Sigmoid colon (tissue), 7 donors: Measurements from ENCODE around the gene SARNP. TPM values are rescaled to one million over a fixed set of nuclear protein-coding genes. Genes with fewer than 3 reads are reported as not detected.
A peak's percentile ranks its signal among the peaks of the same experiment; 100 is the strongest.

Experiments
- DNase-seq: peaks from one replicate; pipeline ENCODE4 v3.0.0-alpha.2; 2019
- H3K27ac ChIP-seq, 4 donors: fragments of 200-600 bp; sonication (generic); one replicate each; pipeline ENCODE4 v1.5.1; 2016 to 2019; ENCODE audit warnings: mild to moderate bottlenecking in 1 of 4
- H3K27me3 ChIP-seq, 3 donors: fragments of 200-600 bp; sonication (generic); one replicate each; pipeline ENCODE4 v1.5.1; 2019; ENCODE audit warnings: mild to moderate bottlenecking in 1 of 3
- H3K36me3 ChIP-seq, 4 donors: fragments of 200-600 bp; sonication (generic); one replicate each; pipeline ENCODE4 v1.5.1; 2016 to 2019
- H3K4me1 ChIP-seq, 4 donors: fragments of 200-600 bp; sonication (generic); one replicate each; pipeline ENCODE4 v1.5.1; 2017 to 2019
- H3K4me3 ChIP-seq, 4 donors: fragments of 200-600 bp; sonication (generic); one replicate each; pipeline ENCODE4 v1.5.1; 2017 to 2019; ENCODE audit warnings: mild to moderate bottlenecking in 2 of 4, moderate library complexity in 1 of 4
- H3K9me3 ChIP-seq, 4 donors: fragments of 200-600 bp in 3 of 4; sonication (generic) in 3 of 4; one replicate each; pipeline versions ENCODE4 v1.5.1 to v1.6.1; 2013 to 2019
- CTCF ChIP-seq, 4 experiments: fragments of 450-650 bp in 3 of 4; fragments of 200-600 bp in 1 of 4; IDR thresholded peaks; one replicate each; pipeline ENCODE4 v1.5.1; 2016 to 2019; ENCODE audit warnings: antibody characterized with exemption in 4 of 4, mild to moderate bottlenecking in 3 of 4, moderate library complexity in 2 of 4
- EP300 ChIP-seq, 4 donors: sonication (generic); formaldehyde crosslinking; IDR thresholded peaks; one replicate each; pipeline ENCODE4 v1.6.1; 2017; ENCODE audit warnings: antibody characterized with exemption in 4 of 4
- POLR2A ChIP-seq, 2 donors: fragments of 450-650 bp; IDR thresholded peaks; one replicate each; pipeline ENCODE4 v1.6.1; 2016; ENCODE audit warnings: antibody characterized with exemption in 2 of 2, mild to moderate bottlenecking in 2 of 2, moderate library complexity in 2 of 2
- POLR2AphosphoS5 ChIP-seq, 4 donors: sonication (generic); formaldehyde crosslinking; IDR thresholded peaks; one replicate each; pipeline ENCODE4 v1.6.1; 2017; ENCODE audit warnings: antibody characterized with exemption in 4 of 4
- WGBS, 2 donors: extraction: QIAGEN DNeasy Blood & Tissue Kit; methylation state at CpG; one replicate each; pipeline ENCODE4 v1.1.7; 2013; 5-methylcytosine and 5-hydroxymethylcytosine counted together
- intact Hi-C: fragments of 100-400 bp; cut with DNase I; formaldehyde crosslinking; loops from one replicate; pipeline ENCODE4 v1.15.1; 2023
- polyA plus RNA-seq, 3 donors: library from polyadenylated mRNA; stranded (reverse); fragments of 200-250 nt; gene quantifications; one replicate each; pipeline ENCODE4 v1.2.3, GENCODE V29; 2013
- total RNA-seq, 4 donors: library from RNA; depleted of rRNA; stranded (reverse); fragments of >200 nt; gene quantifications; one replicate each; pipeline ENCODE4 v1.1.0, GENCODE V29; 2016
- donor health status: healthy with polysubstance abuse.
- donor health status: Bipolar disorder and iron deficiency.
- donor health status: healthy.

Gene SARNP
- total and polyA plus RNA-seq, 7 donors: 49.0 to 106 (median 81.9) TPM

GRCh38 chr12:55744340-55745030, 73.0 kb downstream of the SARNP start:
- H3K27ac ChIP-seq: peak overlapping the region in 3 of 4 donors; percentile 76 to 85 (median 79)
- DNase-seq: peak; percentile 40
- no peaks in the 10 kb centered on the region for H3K9me3 ChIP-seq
- peaks cover 0 to 38% (median 30%) of the 10 kb centered on the region in 4 donors for H3K4me1 ChIP-seq
- H3K36me3 ChIP-seq: no peaks in the 10 kb centered on the region
- 10 to 13% methylated on average over 11 of the region's 11 CpGs for WGBS, 2 donors
- intact Hi-C loops: loop anchor here (5.0 kb wide), 2 partner anchors 183 to 298 kb away; partner anchors contain the start of genes PYM1 and RPS26
- TF ChIP-seq CTCF (IDR thresholded peaks at IDR 0.05) (no peak), POLR2AphosphoS5 (IDR thresholded peaks at IDR 0.05) (no peak), POLR2A (IDR thresholded peaks at IDR 0.05) (no peak), EP300 (IDR thresholded peaks at IDR 0.05) (no peak)
- peak overlapping the region; percentile 45 to 67 (median 60) for H3K4me3 ChIP-seq
- no peaks in the 10 kb centered on the region for H3K27me3 ChIP-seq

- Histone ChIP-seq H3K27me3 (no peaks in the 10 kb centered on the region), H3K9me3 (no peaks in the 10 kb centered on the region), H3K36me3 (no peaks in the 10 kb centered on the region), H3K27ac (peak overlapping the region; percentile 76 to 85 (median 78)), H3K4me1 (peaks cover 0 to 38% (median 31%) of the 10 kb centered on the region in 4 donors), H3K4me3 (peak overlapping the region; percentile 45 to 67 (median 60))
- peak; percentile 84 for DNase-seq
- TF ChIP-seq CTCF (IDR thresholded peaks at IDR 0.05) (no peak), POLR2AphosphoS5 (IDR thresholded peaks at IDR 0.05) (peak in 2 of 4 donors; percentile 17 to 22)
- WGBS, 2 donors: 0 to 1% methylated on average over 73 of the region's 73 CpGs
- intact Hi-C loops: loop anchor here (5.0 kb wide), 2 partner anchors 184 to 299 kb away; partner anchors contain the start of genes PYM1 and RPS26
Measured at GRCh38 chr12:55743406-55744339, 73.9 kb downstream of the SARNP start.

GRCh38 chr12:55742719-55743405, 74.7 kb downstream of the SARNP start, which contains the start of gene GDF11:
TSS of gene GDF11 (plus strand) at chr12:55743122. CDS start at chr12:55743317, 195 bp downstream.
- H3K36me3 ChIP-seq: no peaks in the 10 kb centered on the region
- H3K9me3 ChIP-seq: no peaks in the 10 kb centered on the region
- H3K27me3 ChIP-seq: no peaks in the 10 kb centered on the region
- peaks cover 0 to 47% (median 39%) of the 10 kb centered on the region in 4 donors for H3K4me1 ChIP-seq
- H3K4me3 ChIP-seq: peak within 1 kb of the TSS; percentile 45 to 67 (median 60)
- intact Hi-C loops: loop anchor here (5.0 kb wide), 2 partner anchors 184 to 299 kb away; partner anchors contain the start of genes PYM1 and RPS26
- TF ChIP-seq POLR2AphosphoS5 (IDR thresholded peaks at IDR 0.05) (peak; percentile 55 to 98 (median 80)), CTCF (IDR thresholded peaks at IDR 0.05) (no peak), POLR2A (IDR thresholded peaks at IDR 0.05) (peak in 1 of 2 donors; percentile 31)
- H3K27ac ChIP-seq: peak within 1 kb of the TSS; percentile 76 to 85 (median 78)
- WGBS, 2 donors: 1% methylated on average over 42 to 51 of the region's 53 CpGs
- DNase-seq: peak; percentile 94

DNA sequence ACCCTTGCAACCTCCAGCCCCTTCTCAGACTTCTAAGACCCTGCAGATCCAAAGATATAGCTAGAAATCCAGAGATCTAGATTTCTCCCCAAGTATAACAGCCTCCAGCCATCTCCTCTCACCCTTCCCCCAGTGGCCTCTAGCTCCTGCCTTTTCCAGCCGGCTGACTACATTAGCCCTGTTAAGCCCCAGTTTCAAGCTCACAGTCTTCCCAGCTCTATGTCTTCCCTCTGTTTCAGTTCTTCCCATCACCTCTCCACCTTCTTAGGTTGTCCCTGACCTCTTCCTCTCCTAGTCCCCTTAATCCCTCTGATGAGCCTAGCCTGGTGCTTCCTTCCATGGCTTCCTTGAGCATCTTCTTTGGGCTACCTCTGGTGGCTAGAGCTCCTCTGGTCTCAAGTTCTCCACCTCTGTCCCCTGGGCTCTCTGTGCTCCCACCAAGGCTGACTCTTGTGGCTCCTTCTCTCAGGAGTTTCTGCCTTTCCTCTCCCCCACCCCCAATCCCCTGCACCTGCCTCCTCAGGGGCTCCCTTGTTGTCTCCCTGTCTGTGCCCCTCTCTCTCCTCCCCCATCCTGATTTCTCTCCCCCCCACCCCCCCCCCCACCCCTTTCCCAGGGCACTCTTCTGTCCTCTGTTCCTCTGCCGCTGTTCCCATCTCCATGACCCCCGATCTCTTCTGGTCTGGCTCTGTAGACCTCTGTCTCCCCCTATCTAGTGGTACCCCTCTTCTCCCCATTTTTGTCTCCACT, 75.4 kb downstream of the SARNP start:
- Histone ChIP-seq H3K4me3 (peak overlapping the region in 3 of 4 donors; percentile 58 to 67 (median 63)), H3K9me3 (no peaks in the 10 kb centered on the region), H3K27ac (peak overlapping the region; percentile 76 to 85 (median 78)), H3K4me1 (peaks cover 0 to 54% (median 45%) of the 10 kb centered on the region in 4 donors), H3K36me3 (no peaks in the 10 kb centered on the region), H3K27me3 (no peaks in the 10 kb centered on the region)
- intact Hi-C loops: loop anchor here (5.0 kb wide), 2 partner anchors 185 to 300 kb away; partner anchors contain the start of genes PYM1 and RPS26
- TF ChIP-seq CTCF (IDR thresholded peaks at IDR 0.05): no peak
- no peak for TF ChIP-seq POLR2A (IDR thresholded peaks at IDR 0.05)
- no peak for TF ChIP-seq POLR2AphosphoS5 (IDR thresholded peaks at IDR 0.05)
- TF ChIP-seq EP300 (IDR thresholded peaks at IDR 0.05): no peak
- 15 to 32% methylated on average over 3 of the region's 3 CpGs for WGBS, 2 donors
- peak; percentile 50 for DNase-seq
